NCI-H2196 treated with DMSO at 0.1 percent for 48 hours (cell line): ENCODE measurements around the gene KLHL35.
A peak's percentile ranks its signal among the peaks of the same experiment; 100 is the strongest.
"Not testable (repeated sequence)": the region's sequence is repeated elsewhere in the genome, so short reads cannot be mapped to it uniquely, and the experiment has no call there.

Source experiments
- DNase-seq: peaks from one replicate; lab custom pipeline; 2025; ENCODE audit not compliant: unreplicated experiment; lab: John Stamatoyannopoulos, UW

Gene KLHL35

DNA sequence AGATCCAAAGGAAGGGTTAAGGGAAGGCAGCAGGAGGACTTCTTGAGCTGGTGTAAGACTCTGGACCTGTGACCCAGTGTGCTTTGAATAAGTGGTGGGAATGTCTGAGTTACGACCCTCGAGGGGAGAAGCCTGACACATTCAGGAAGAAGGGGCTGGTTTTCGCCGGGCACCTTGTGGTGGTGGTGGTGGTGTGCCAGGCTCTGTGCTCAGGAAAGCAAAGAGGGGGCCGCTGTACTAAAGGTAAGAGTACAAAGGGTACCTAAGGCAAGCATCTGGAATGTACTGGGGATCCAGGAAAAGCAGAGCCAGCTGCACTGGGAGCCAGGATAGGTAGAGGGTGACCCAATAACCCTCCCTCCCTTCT lies 6.3 kb downstream of the KLHL35 start:
- DNase-seq, result no peak

DNA sequence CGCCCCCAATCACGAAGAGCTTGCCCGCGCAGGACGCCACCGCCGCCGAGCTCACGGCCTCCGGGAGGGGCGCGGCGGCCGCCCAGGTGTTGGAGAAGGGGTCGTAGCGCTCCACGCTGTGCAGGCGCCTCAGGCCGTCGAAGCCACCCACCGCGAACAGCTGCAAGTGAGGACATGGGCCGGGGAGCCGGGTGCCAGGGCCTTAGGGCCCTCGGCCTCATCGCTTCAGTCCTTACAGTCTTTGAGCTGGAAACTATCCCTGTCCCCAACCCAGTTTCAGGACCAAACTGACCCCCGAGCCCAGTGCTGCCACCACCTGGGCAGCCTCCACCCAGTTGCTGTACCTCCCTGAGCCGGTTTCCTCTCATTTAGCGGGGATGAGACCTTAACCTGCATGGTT lies 7.6 kb downstream of the KLHL35 start:
- DNase-seq, result no peak

DNA sequence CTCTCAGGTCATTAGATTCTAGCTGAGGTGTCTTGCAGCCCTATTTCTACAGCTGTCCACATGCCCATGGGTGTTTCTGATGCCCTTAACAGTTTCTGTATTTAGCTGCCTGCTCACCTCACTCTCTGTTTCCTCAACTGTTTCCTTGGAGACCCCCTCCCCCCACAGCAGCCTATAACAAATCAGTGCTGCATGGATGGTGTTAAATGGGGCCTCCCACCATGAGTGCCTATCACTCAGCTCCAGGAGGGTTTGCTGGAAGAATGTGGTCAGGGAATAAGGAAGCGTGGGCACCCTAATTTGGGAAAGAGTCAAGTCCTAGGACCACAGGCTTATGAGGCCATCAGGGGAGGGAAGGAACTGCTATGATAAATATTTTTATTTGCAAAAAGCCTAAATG lies 8.6 kb downstream of the KLHL35 start:
- no peak for DNase-seq

DNA sequence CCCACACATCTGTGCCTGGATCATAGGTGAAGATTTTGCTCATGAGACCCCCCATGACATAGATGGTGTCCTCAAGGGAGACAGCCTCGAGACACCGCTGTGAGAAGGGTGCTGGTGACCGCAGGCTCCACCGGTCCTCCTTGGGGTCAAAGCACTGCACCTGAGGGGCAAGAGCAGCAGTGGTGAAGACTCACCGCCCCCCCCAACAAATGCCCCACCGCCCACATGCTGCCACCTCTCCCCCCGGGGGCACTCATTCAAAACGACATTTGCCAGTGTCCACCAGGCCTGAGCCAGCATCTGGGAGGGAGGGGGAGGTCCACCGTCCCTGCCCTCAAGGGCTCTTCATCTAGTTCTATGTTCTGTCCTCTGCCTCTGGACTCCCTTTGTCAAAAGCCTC lies 9.3 kb downstream of the KLHL35 start:
- DNase-seq, result no peak

DNA sequence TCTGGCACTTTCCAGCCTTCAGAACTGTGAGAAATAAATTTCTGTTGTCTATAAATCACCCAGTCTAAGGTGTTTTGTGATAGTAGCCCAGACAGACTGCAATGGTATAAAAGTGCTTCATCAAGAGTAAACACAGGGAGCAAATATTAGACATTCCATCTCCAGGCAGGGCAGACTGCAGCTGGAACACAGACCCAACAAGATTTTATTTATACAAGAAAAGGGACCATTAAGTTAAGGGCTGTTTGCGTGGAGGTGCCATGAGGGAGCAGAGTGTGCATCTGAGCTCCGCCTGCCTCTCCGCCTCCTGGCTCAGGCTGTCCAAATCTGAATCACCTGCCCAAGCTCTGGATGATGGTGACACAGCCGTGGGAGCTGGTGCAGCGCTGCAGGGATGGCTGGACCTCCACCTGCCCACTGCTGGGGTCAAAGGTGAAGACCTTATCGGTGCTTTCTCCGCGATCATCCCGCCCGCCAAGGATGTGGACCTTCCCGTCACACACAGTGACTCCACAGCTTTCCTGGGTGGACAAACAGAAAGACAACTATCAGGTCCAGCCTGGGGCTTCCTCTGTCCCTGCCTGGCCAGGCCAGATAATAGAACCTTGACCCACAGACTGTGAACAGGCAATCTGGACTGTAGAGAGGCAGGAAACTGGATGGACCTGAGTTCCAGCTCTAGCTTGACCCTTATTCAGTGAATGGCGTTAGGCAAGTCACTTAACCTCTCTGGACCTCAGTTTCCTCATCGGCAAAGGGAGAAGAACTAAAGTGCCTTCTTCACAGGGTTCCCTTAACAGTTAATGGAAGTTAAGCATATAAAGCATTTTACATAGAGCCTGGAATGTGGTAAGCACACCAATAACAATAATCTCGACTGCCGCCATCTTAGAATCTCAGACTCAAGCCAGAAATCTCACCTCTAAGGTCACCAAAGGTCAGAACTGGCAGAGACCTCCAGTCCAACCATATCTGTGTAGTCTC lies 10.5 kb downstream of the KLHL35 start:
- peak; percentile 69 for DNase-seq

DNA sequence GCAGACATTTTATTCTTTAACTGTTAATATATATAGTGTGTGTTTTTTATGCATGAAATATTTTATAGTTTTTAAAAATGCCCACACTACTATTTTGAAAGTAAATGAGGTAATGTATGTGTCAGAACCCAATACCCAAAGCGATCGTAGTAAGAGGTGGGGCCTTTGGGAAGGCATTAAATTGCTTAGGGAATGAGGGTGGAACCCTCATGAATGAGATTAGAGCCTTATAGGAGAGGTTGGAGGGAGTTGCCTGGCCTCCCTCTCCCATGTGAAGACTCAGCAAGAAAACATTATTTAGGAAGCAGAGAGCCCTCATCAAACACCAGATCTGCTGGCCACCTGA lies 11.1 kb downstream of the KLHL35 start:
- no peak for DNase-seq

- DNase-seq, result no peak
Observed at GRCh38 chr11:75421035-75421602, 11.9 kb downstream of the KLHL35 start.

GRCh38 chr11:75420224-75421034 lies 12.6 kb downstream of the KLHL35 start:
- DNase-seq, result no peak

DNA sequence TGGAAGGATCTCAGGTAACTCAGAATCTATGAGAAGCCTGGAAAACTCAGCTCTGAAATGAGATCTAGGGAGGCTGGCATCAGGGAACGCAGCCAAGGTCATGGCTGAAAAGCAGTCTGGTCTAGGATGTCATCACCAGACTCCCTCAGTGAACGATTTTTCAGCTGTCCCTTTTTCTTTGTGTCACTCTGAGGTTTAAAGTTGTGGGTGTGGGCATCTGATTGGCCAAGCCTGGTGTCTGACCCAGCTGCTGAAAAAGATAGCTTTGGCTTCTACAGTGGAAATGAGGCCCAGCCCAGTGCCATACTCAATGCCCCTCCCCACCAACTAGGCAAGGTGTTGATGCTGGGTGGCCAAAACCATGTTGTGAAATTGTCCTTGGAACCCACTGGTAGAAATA lies 19.1 kb downstream of the KLHL35 start:
- DNase-seq, result no peak

DNA sequence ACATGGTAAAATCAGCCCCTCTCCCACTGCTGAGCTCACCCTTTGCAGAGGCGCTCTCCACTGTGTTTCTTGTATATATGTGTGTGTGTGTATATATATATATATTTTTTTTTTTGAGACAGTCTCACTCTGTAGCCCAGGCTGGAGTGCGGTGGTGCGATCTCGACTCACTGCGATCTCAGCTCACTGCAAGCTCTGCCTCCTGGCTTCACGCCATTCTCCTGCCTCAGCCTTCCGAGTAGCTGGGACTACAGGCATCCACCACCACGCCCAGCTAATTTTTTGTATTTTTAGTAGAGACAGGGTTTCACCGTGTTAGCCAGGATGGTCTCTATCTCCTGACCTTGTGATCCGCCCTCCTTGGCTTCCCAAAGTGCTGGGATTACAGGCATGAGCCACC lies 19.9 kb downstream of the KLHL35 start:
- not testable (repeated sequence) for DNase-seq

DNA sequence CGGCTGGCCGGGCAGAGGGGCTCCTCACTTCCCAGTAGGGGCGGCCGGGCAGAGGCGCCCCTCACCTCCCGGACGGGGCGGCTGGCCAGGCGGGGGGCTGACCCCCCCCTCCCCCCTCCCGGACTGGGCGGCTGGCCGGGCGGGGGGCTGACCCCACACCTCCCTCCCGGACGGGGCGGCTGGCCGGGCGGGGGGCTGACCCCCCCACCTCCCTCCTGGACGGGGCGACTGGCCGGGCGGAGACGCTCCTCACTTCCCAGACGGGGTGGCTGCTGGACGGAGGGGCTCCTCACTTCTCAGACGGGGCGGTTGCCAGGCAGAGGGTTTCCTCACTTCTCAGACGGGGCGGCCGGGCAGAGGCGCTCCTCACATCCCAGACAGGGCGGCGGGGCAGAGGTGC lies 23.0 kb downstream of the KLHL35 start:
- DNase-seq, result not testable (repeated sequence)

- DNase-seq, result no peak
Observed at GRCh38 chr11:75408957-75409219, 24.1 kb downstream of the KLHL35 start.

GRCh38 chr11:75406338-75406777 lies 26.6 kb downstream of the KLHL35 start:
- DNase-seq, result peak; percentile 57

GRCh38 chr11:75403983-75404658 lies 28.9 kb downstream of the KLHL35 start:
- DNase-seq, result no peak

GRCh38 chr11:75403037-75403436 lies 30.0 kb downstream of the KLHL35 start:
- no peak for DNase-seq

- DNase-seq, result no peak
Observed at GRCh38 chr11:75402002-75402773, 30.8 kb downstream of the KLHL35 start.

DNA sequence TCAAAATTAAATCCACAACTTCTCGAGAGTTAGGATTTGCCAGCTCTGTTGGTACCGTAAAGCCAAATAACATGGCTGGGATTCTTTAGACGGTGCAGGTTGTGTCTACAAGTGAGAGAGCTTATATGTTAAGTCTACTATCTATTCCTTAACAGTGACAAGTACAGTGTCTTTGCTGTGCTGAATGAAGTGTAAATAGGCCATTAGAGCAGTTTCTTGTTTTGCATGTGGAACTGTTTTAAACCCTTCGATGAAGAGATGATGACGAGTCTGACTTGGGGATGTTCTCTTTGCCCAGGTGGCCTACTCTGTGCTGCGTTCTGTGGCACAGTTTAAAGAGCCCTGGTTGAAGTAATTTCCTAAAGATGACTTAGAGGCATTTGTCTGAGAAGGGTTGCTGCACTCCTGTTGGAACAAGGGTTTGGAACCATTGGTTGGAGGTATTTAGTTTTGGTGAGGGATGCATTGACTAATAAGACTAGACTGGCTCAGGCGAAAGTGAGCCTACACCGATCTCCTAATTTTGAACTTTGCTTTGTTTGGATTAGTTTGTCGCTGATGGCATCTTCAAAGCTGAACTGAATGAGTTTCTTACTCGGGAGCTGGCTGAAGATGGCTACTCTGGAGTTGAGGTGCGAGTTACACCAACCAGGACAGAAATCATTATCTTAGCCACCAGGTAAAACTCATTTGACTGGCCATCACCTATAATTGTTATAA lies 32.7 kb downstream of the KLHL35 start:
- DNase-seq, result no peak

- DNase-seq, result peak; percentile 92
Observed at GRCh38 chr11:75399344-75400145, 33.5 kb downstream of the KLHL35 start, which contains the start of gene RPS3. Gene RPS3, plus strand, starts transcription at chr11:75399518. Its CDS starts 30 bp downstream, at chr11:75399548.

GRCh38 chr11:75398906-75399305 lies 34.1 kb downstream of the KLHL35 start:
- DNase-seq, result no peak
